ENCODE measurements around the gene LUZP1. TPM values are rescaled to one million over a fixed set of nuclear protein-coding genes. Genes with fewer than 3 reads are reported as not detected.

LUZP1 gene
- total RNA-seq, 1 experiment from 2014 or later: 40.2 TPM

GRCh38 chr1:23148084-23148483 lies 20.6 kb downstream of the LUZP1 start:
- H3K9me3 ChIP-seq (ENCODE audit: control insufficient read depth, insufficient read depth, low read depth, low read length): no peaks in the 10 kb centered on the region
- no peak for TF ChIP-seq SIN3A (IDR thresholded peaks at IDR 0.05; ENCODE audit: borderline replicate concordance, insufficient read depth, low read depth, low read length)
- TF ChIP-seq POLR2AphosphoS5 (IDR thresholded peaks at IDR 0.05; ENCODE audit: low read depth, low read length): no peak
- TF ChIP-seq CTCF (IDR thresholded peaks at IDR 0.05): no peak
- TF ChIP-seq, protein P1, sequence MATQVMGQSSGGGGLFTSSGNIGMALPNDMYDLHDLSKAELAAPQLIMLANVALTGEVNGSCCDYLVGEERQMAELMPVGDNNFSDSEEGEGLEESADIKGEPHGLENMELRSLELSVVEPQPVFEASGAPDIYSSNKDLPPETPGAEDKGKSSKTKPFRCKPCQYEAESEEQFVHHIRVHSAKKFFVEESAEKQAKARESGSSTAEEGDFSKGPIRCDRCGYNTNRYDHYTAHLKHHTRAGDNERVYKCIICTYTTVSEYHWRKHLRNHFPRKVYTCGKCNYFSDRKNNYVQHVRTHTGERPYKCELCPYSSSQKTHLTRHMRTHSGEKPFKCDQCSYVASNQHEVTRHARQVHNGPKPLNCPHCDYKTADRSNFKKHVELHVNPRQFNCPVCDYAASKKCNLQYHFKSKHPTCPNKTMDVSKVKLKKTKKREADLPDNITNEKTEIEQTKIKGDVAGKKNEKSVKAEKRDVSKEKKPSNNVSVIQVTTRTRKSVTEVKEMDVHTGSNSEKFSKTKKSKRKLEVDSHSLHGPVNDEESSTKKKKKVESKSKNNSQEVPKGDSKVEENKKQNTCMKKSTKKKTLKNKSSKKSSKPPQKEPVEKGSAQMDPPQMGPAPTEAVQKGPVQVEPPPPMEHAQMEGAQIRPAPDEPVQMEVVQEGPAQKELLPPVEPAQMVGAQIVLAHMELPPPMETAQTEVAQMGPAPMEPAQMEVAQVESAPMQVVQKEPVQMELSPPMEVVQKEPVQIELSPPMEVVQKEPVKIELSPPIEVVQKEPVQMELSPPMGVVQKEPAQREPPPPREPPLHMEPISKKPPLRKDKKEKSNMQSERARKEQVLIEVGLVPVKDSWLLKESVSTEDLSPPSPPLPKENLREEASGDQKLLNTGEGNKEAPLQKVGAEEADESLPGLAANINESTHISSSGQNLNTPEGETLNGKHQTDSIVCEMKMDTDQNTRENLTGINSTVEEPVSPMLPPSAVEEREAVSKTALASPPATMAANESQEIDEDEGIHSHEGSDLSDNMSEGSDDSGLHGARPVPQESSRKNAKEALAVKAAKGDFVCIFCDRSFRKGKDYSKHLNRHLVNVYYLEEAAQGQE (IDR thresholded peaks at IDR 0.05; ENCODE audit: insufficient read depth in 1 of 2, low read depth in 2 of 2, low read length in 1 of 2): no peak
- TF ChIP-seq TCF7L2 (IDR thresholded peaks at IDR 0.05; ENCODE audit: low read depth, low read length): no peak
- H3K4me1 ChIP-seq (ENCODE audit: control insufficient read depth, insufficient read depth, low read length): peaks cover 11% of the 10 kb centered on the region; the same call in 1 of the 2 replicates
- no peak overlapping the region for H3K4me3 ChIP-seq (ENCODE audit: low read depth in 2 of 2, low read length in 2 of 2)
- intact Hi-C loops (cut with micrococcal nuclease; ENCODE audit: unreplicated experiment): no loop called here
- CTCF ChIA-PET: no interaction called here
- H3K27me3 ChIP-seq (ENCODE audit: control insufficient read depth, insufficient read depth, low read length): no peaks in the 10 kb centered on the region
- no peaks in the 10 kb centered on the region for H3K36me3 ChIP-seq (ENCODE audit: control insufficient read depth, insufficient read depth, low read length)
- ATAC-seq (no peak), DNase-seq (ENCODE audit: low read depth, low spot score) (no peak)
- H3K27ac ChIP-seq (ENCODE audit: low read length): no peak overlapping the region
- BruUV-seq (replicated peaks): no TSS peak
- POLR2A ChIA-PET: no interaction called here
- in situ Hi-C loops (cut with HindIII; ENCODE audit: low pct_unique_long_range_greater_than_20kb, low sequenced_read_pairs): no loop called here

DNA sequence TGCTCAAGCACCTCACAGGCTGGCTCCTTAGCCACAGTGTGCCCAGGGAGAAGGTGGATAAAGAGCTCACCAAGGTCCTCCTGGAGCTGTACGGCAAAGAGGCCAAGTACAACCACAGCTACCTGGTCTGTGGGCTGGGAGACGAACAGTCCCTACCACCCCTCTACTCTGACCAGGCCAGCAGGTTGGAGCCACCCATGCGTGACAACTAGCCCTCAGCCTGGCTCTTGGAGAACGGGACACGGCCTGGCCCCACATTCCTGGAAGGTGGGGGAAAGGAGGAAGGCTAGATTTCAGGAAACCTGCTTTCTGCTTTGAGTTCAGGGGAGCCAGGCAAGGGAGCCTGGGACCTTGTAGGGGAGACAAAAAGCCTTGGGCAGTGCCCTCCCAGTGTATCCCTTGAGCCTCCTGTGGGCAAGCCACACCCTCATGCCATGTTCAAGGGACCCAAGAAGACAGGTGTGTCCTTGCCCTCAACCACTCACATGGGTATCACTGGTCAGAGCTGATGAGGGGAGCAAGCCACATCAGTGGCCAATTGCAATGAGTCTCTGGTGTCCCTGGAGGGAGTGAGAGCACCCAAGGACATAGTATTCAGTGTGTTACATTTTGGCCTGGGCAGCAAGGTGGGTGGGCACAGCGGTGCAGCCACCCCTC lies 27.6 kb downstream of the LUZP1 start:
- POLR2A ChIA-PET: no interaction called here
- Histone ChIP-seq H3K27ac (ENCODE audit: low read length) (no peak overlapping the region), H3K36me3 (ENCODE audit: control insufficient read depth, insufficient read depth, low read length) (no peaks in the 10 kb centered on the region), H3K4me1 (ENCODE audit: control insufficient read depth, insufficient read depth, low read length) (no peaks in the 10 kb centered on the region), H3K4me3 (ENCODE audit: low read depth in 2 of 2, low read length in 2 of 2) (no peak overlapping the region), H3K9me3 (ENCODE audit: control insufficient read depth, insufficient read depth, low read depth, low read length) (no peaks in the 10 kb centered on the region), H3K27me3 (ENCODE audit: control insufficient read depth, insufficient read depth, low read length) (no peaks in the 10 kb centered on the region)
- intact Hi-C loops (cut with micrococcal nuclease; ENCODE audit: unreplicated experiment) (no loop called here), in situ Hi-C loops (cut with HindIII; ENCODE audit: low pct_unique_long_range_greater_than_20kb, low sequenced_read_pairs) (no loop called here)
- no TSS peak for BruUV-seq (replicated peaks)
- CTCF ChIA-PET: interaction anchor here (0.6 kb wide), 1 partner anchor 9 kb away, joined by 10 read pairs; no protein-coding TSS in a partner anchor
- DNase-seq (ENCODE audit: low read depth, low spot score) (no peak), ATAC-seq (no peak; the same call in 1 of the 2 replicates)
- no peak for TF ChIP-seq POLR2AphosphoS5 (IDR thresholded peaks at IDR 0.05; ENCODE audit: low read depth, low read length)

DNA sequence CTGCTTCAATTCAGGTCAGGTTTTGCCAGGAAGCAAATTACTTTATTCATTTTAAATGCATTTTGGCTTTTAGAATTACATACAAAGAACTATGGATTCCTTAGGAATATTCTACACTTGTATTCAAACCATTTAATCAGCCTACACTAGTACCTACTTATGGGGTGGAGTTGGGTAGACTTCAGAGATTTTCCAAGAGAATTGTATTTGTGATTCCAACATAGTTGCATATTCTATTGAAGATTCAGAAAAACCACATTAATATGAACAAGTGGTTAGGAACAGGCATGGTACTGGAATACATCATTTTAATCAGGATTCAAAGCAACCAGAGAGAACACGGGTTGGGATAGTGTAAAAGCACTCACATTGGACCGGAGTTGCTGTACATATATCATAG lies 33.4 kb downstream of the LUZP1 start:
- H3K36me3 ChIP-seq (ENCODE audit: control insufficient read depth, insufficient read depth, low read length): no peaks in the 10 kb centered on the region
- TF ChIP-seq, protein P1 (IDR thresholded peaks at IDR 0.05; ENCODE audit: insufficient read depth in 1 of 2, low read depth in 2 of 2, low read length in 1 of 2): no peak
- TF ChIP-seq TCF7L2 (IDR thresholded peaks at IDR 0.05; ENCODE audit: low read depth, low read length) (no peak), CTCF (IDR thresholded peaks at IDR 0.05) (no peak), POLR2AphosphoS5 (IDR thresholded peaks at IDR 0.05; ENCODE audit: low read depth, low read length) (no peak), SIN3A (IDR thresholded peaks at IDR 0.05; ENCODE audit: borderline replicate concordance, insufficient read depth, low read depth, low read length) (no peak)
- BruUV-seq (replicated peaks): TSS peak; percentile 31
- H3K4me3 ChIP-seq (ENCODE audit: low read depth in 2 of 2, low read length in 2 of 2): no peak overlapping the region
- ChIA-PET CTCF (no interaction called here), POLR2A (no interaction called here)
- no peaks in the 10 kb centered on the region for H3K27me3 ChIP-seq (ENCODE audit: control insufficient read depth, insufficient read depth, low read length)
- no peaks in the 10 kb centered on the region; the same call in 1 of the 2 replicates for H3K4me1 ChIP-seq (ENCODE audit: control insufficient read depth, insufficient read depth, low read length)
- no peaks in the 10 kb centered on the region for H3K9me3 ChIP-seq (ENCODE audit: control insufficient read depth, insufficient read depth, low read depth, low read length)
- H3K27ac ChIP-seq (ENCODE audit: low read length): no peak overlapping the region
- in situ Hi-C loops (cut with HindIII; ENCODE audit: low pct_unique_long_range_greater_than_20kb, low sequenced_read_pairs) (no loop called here), intact Hi-C loops (cut with micrococcal nuclease; ENCODE audit: unreplicated experiment) (no loop called here)
- no peak for DNase-seq (ENCODE audit: low read depth, low spot score)
- no peak for ATAC-seq

Data from Panc1 (cell line).